GM19099 (cell line): ENCODE results near the gene ZNF469.

Source experiments
- POLR2A ChIP-seq: IDR thresholded peaks from 3 replicates; pipeline ENCODE4 v1.6.1; 2011; ENCODE audit warnings: low read depth; ENCODE audit not compliant: insufficient read length; ENCODE audit errors: extremely low read depth

The ZNF469 gene

DNA sequence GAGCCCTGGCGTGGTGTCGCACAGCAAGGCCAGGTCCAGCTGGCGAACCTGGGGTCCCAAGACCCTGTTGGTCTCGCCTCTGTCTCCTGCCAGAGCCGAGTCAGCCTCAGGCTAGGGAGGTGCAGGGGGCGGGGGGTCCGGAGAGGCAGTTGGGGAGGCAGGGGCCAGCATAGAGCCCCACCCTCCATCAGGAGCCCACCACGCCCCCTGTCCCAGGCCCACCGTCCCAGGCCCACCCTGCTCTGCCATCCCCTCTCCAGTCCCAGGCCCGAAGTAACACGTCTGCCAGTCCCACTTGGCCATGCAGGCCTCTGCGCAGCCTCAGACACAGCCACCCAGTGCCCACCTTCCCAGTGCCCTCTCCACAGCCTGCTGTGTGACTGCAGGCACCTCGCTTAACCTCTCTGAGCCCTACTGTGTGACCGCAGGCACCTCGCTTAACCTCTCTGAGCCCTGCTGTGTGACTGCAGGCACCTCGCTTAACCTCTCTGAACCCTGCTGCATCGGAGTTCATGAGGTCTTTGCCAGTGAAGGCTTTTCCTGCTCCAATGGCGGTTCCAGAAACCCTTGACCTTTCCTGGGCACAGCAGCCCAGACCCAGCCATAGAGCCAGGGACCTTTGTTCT is 29.3 kb downstream of the ZNF469 start:
- no peak for TF ChIP-seq POLR2A

DNA sequence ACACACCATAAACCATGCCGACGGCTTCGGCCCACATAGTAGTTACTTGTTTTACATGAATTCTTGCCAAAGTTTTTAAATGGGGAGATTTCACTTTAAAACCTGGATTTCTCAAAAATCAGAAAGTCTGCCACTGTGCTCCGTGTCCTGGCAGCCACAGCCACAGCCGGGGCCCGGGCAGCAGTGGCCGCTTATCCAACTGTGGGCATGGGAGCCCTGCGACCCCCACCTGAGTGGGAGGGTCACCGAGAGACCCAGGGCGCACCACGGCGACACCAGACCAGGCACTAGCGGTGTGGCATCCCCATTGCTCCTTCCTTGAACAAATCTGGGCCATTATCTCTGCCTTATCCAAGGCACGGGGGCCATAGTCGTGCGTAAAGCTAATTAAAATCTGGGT is 30.0 kb downstream of the ZNF469 start:
- no peak for TF ChIP-seq POLR2A

DNA sequence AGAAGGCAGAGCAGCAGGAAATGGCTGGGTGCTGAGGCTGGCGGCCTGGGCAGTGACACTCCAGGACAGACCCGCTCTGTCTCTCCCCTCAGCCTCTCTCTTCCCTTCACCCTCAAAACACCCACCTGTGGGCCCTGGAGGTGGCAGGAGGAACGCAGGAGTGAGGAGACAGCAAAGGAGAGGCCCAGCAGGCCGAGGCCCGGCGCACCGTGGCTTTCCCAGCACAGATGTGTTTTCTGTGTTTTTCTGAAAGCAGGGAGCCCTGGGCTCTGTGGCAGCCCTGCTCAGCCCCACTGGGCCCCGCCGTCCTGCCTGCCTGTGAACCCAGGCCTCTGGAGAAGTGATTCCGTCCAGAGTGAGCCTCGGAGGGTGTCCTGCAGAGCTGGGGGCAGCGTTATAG is 30.5 kb downstream of the ZNF469 start:
- no peak for TF ChIP-seq POLR2A

- TF ChIP-seq POLR2A, result no peak
Measured at GRCh38 chr16:88413631-88414030, 30.9 kb downstream of the ZNF469 start.

GRCh38 chr16:88414521-88415380 is 32.0 kb downstream of the ZNF469 start:
- TF ChIP-seq POLR2A, result no peak

DNA sequence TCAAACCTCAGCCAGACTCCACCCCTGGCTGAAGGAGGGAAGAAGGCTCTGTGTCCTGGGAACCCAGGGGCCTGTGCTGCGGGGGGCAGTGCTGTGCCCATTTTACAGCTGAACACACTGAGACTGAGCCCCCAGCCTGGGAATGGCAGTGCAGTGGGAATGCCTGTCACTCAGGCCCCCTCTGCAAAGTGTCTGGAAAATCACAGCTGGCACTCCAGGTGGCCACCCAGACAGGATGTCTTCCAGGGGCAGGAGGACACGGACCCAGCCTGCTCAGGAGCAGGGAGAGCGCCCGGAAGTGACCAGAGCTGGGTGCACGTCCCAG is 32.6 kb downstream of the ZNF469 start:
- no peak for TF ChIP-seq POLR2A

GRCh38 chr16:88415713-88416323 is 33.1 kb downstream of the ZNF469 start:
- TF ChIP-seq POLR2A, result no peak

DNA sequence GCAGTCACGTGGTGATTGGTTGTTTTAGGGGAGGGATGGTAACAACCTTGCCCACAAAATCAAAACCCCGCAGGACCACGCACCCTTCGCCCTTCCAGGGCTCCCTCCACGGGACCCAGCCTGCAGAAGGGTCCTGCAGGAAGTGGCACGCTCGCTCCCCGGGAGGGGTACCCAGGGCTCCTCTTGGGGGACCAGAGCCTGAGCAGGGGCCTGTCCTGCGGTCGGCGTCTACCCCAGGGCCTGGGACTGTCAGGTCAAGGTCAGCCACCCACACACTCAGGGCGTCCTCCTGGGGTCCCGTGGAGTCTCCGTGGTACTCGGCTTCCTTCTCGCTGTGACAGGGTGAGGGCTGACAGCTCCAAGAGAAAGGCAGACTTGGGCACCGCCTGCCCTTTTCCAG is 33.9 kb downstream of the ZNF469 start:
- TF ChIP-seq POLR2A, result no peak

DNA sequence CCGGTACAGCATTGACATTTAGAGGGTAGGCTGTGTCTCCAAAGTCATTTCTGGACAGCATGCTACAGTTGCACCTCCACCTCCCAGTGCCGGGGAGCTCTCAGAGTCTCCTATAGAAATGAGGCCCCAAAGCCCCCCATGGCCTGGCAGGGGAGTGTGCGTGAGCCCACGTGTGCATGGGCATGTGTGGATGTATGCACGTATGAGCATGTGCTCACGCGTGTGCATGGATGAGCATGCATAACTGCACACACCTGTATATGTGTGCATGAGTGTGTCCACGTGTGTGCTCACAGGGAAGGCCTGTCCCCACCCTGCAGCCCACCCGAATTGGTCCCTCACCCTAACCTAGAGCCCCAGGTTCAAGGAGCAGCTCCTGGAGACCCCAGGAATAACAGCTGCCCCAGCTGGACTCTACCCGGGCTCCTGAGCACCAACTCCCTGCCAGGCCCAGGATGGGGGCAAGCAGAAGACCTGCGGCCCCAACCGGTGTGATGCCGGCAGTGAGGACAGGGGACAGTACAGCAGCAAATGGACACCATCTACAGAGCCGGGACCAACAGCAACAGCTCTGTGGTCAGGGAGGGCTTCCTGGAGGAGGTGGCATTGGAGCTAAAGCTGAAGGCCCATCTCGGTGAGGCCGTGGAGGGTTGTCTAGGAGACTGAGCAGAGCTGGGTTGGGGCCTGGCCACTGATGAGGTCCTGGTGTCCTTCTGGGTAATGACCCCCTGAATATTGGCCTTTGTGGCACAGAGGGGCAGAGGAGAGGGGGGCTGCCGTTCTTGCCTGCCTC is 35.1 kb downstream of the ZNF469 start:
- no peak for TF ChIP-seq POLR2A

DNA sequence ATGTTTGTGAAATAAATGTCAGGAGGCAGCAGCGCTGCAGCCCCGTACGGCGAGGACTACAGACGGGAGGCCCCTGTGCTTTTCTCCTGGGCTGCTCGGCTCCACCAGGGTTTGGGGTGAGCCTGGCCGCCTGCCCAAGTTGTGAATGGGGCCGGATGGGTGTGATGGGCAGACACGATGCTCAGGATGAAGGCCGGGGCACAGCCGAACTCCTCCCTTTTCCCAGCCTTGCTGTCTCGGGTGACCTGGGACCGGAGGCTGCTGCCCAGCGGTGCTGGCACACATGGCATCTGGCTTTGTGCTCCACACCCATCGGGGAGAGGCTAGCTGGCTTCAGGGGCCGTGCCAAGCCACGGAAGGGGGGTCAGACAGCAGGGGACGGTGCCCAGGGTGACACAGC is 36.1 kb downstream of the ZNF469 start:
- TF ChIP-seq POLR2A, result no peak

- TF ChIP-seq POLR2A, result no peak
Measured at GRCh38 chr16:88419790-88420189, 37.0 kb downstream of the ZNF469 start.

DNA sequence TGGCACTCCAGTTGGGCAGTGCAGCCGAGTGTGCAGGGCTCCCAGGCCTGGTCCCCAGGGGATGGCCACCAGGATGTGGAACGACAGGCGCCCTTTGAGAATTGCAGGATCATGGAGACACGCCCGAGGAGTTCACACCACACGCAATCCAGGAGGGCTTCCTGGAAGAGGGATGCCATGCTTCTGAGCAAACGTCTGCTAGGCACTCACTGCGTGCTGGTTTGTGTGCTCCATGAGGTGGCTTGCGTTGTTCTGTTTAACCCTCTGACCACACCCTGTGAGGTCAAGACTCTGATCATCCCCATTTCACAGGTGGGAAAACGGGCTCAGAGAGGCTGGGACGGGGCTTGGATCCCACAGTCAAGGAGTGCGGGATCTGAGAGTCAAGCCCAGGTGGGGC is 37.7 kb downstream of the ZNF469 start:
- no peak for TF ChIP-seq POLR2A

- no peak for TF ChIP-seq POLR2A
Measured at GRCh38 chr16:88421301-88421700, 38.5 kb downstream of the ZNF469 start.

- no peak for TF ChIP-seq POLR2A
Measured at GRCh38 chr16:88421871-88422433, 39.2 kb downstream of the ZNF469 start.
